Measurements from ENCODE around the gene REEP3. TPM values are rescaled to one million over a fixed set of nuclear protein-coding genes. Genes with fewer than 3 reads are reported as not detected.

The REEP3 gene
- total RNA-seq, 2 experiments from 2014 or later, result 22.8 to 26.9 TPM

- H3K4me1 Mint-ChIP-seq, result peaks cover 11% of the 10 kb centered on the region
- no peak for DNase-seq
- CTCF ChIA-PET, result no interaction called here
- H3K4me3 Mint-ChIP-seq, result no peak overlapping the region
- H3K27ac Mint-ChIP-seq, result no peak overlapping the region
- H3K27me3 Mint-ChIP-seq, result no peaks in the 10 kb centered on the region
- POLR2A ChIA-PET, result no interaction called here
- no peaks in the 10 kb centered on the region for H3K9me3 Mint-ChIP-seq
- peaks cover 13% of the 10 kb centered on the region for H3K36me3 Mint-ChIP-seq (ENCODE audit: low read depth)
Measured at GRCh38 chr10:63614371-63614891, 93.2 kb downstream of the REEP3 start.

- DNase-seq, result no peak
- Mint-ChIP-seq H3K27ac (no peak overlapping the region), H3K4me1 (no peaks in the 10 kb centered on the region), H3K9me3 (no peaks in the 10 kb centered on the region), H3K36me3 (ENCODE audit: low read depth) (peaks cover 19% of the 10 kb centered on the region), H3K4me3 (no peak overlapping the region), H3K27me3 (no peaks in the 10 kb centered on the region)
- ChIA-PET CTCF (interaction anchor here (3.0 kb wide), 1 partner anchor 10 kb away, joined by 12 read pairs; no protein-coding TSS in a partner anchor), POLR2A (interaction anchor here (1.0 to 1.9 kb wide), 3 partner anchors 8 to 12 kb away, joined by 3 to 5 read pairs (median 5); no protein-coding TSS in a partner anchor)
Measured at GRCh38 chr10:63618552-63618951, 97.4 kb downstream of the REEP3 start.

GRCh38 chr10:63619426-63619825 lies 98.2 kb downstream of the REEP3 start:
- Mint-ChIP-seq H3K36me3 (ENCODE audit: low read depth) (peaks cover 19% of the 10 kb centered on the region), H3K9me3 (no peaks in the 10 kb centered on the region), H3K27ac (no peak overlapping the region), H3K27me3 (no peaks in the 10 kb centered on the region), H3K4me1 (no peaks in the 10 kb centered on the region), H3K4me3 (no peak overlapping the region)
- POLR2A ChIA-PET, result interaction anchor here (1.0 to 1.5 kb wide), 2 partner anchors 8 to 9 kb away, joined by 3 to 5 read pairs; no protein-coding TSS in a partner anchor
- no peak for DNase-seq
- CTCF ChIA-PET, result interaction anchor here (1.0 kb wide), 1 partner anchor 10 kb away, joined by 3 read pairs; no protein-coding TSS in a partner anchor

- Mint-ChIP-seq H3K4me3 (no peak overlapping the region), H3K27ac (no peak overlapping the region), H3K27me3 (no peaks in the 10 kb centered on the region), H3K9me3 (no peaks in the 10 kb centered on the region), H3K4me1 (no peaks in the 10 kb centered on the region), H3K36me3 (ENCODE audit: low read depth) (peaks cover 11% of the 10 kb centered on the region)
- ChIA-PET POLR2A (interaction anchor here (1.1 kb wide), 1 partner anchor 9 kb away, joined by 4 read pairs; no protein-coding TSS in a partner anchor), CTCF (no interaction called here)
- DNase-seq, result no peak
Measured at GRCh38 chr10:63622097-63622496, 100.9 kb downstream of the REEP3 start.

- H3K9me3 Mint-ChIP-seq, result no peaks in the 10 kb centered on the region
- no peak for DNase-seq
- POLR2A ChIA-PET, result no interaction called here
- H3K4me3 Mint-ChIP-seq, result no peak overlapping the region
- no peaks in the 10 kb centered on the region for H3K27me3 Mint-ChIP-seq
- no peak overlapping the region for H3K27ac Mint-ChIP-seq
- peaks cover 5% of the 10 kb centered on the region for H3K36me3 Mint-ChIP-seq (ENCODE audit: low read depth)
- CTCF ChIA-PET, result interaction anchor here (0.5 kb wide), 1 partner anchor 24 kb away, joined by 3 read pairs; no protein-coding TSS in a partner anchor
- peaks cover 22% of the 10 kb centered on the region for H3K4me1 Mint-ChIP-seq
Measured at GRCh38 chr10:63624701-63625100, 103.5 kb downstream of the REEP3 start.

- Mint-ChIP-seq H3K4me3 (no peak overlapping the region), H3K4me1 (peaks cover 34% of the 10 kb centered on the region), H3K9me3 (no peaks in the 10 kb centered on the region), H3K36me3 (ENCODE audit: low read depth) (peaks cover 5% of the 10 kb centered on the region), H3K27ac (no peak overlapping the region), H3K27me3 (peaks cover 6% of the 10 kb centered on the region)
- CTCF ChIA-PET, result interaction anchor here (0.6 to 5.6 kb wide), 6 partner anchors 10 to 411 kb away, joined by 3 to 76 read pairs (median 8); no protein-coding TSS in a partner anchor
- DNase-seq, result no peak
- POLR2A ChIA-PET, result interaction anchor here (1.1 to 3.5 kb wide), 5 partner anchors 8 to 461 kb away, joined by 3 to 29 read pairs (median 5); partner anchors contain the start of gene REEP3
Measured at GRCh38 chr10:63627396-63627795, 106.2 kb downstream of the REEP3 start.

GRCh38 chr10:63627881-63628296 lies 106.7 kb downstream of the REEP3 start:
- ChIA-PET POLR2A (interaction anchor here (1.1 to 4.5 kb wide), 8 partner anchors 9 to 494 kb away, joined by 3 to 38 read pairs (median 5); partner anchors contain the start of gene REEP3), CTCF (interaction anchor here (0.6 to 5.6 kb wide), 17 partner anchors 11 to 1100 kb away, joined by 3 to 86 read pairs (median 5); no protein-coding TSS in a partner anchor)
- Mint-ChIP-seq H3K4me3 (no peak overlapping the region), H3K4me1 (peaks cover 34% of the 10 kb centered on the region), H3K36me3 (ENCODE audit: low read depth) (peaks cover 3% of the 10 kb centered on the region), H3K27me3 (peaks cover 7% of the 10 kb centered on the region), H3K27ac (no peak overlapping the region), H3K9me3 (no peaks in the 10 kb centered on the region)
- no peak for DNase-seq

GRCh38 chr10:63628526-63629362 lies 107.5 kb downstream of the REEP3 start:
- Mint-ChIP-seq H3K9me3 (no peaks in the 10 kb centered on the region), H3K27ac (peak overlapping the region; percentile 81), H3K27me3 (peaks cover 7% of the 10 kb centered on the region), H3K36me3 (ENCODE audit: low read depth) (no peaks in the 10 kb centered on the region), H3K4me3 (peak overlapping the region; percentile 83), H3K4me1 (peaks cover 36% of the 10 kb centered on the region)
- ChIA-PET POLR2A (interaction anchor here (0.9 to 4.5 kb wide), 13 partner anchors 10 to 494 kb away, joined by 3 to 38 read pairs (median 7); partner anchors contain the start of gene REEP3), CTCF (interaction anchor here (0.6 to 5.6 kb wide), 40 partner anchors 9 to 1101 kb away, joined by 3 to 86 read pairs (median 4); no protein-coding TSS in a partner anchor)
- DNase-seq, result no peak

- Mint-ChIP-seq H3K27ac (peak overlapping the region; percentile 81), H3K27me3 (peaks cover 7% of the 10 kb centered on the region), H3K4me3 (peak overlapping the region; percentile 83), H3K9me3 (no peaks in the 10 kb centered on the region), H3K4me1 (peaks cover 44% of the 10 kb centered on the region), H3K36me3 (ENCODE audit: low read depth) (no peaks in the 10 kb centered on the region)
- peak; percentile 83 for DNase-seq
- CTCF ChIA-PET, result interaction anchor here (0.5 to 5.6 kb wide), 36 partner anchors 9 to 812 kb away, joined by 3 to 86 read pairs (median 4); no protein-coding TSS in a partner anchor
- POLR2A ChIA-PET, result interaction anchor here (0.9 to 4.5 kb wide), 13 partner anchors 8 to 495 kb away, joined by 3 to 38 read pairs (median 7); partner anchors contain the start of gene REEP3
Measured at GRCh38 chr10:63629363-63630084, 108.3 kb downstream of the REEP3 start.

- no peaks in the 10 kb centered on the region for H3K9me3 Mint-ChIP-seq
- H3K27me3 Mint-ChIP-seq, result peaks cover 11% of the 10 kb centered on the region
- H3K36me3 Mint-ChIP-seq (ENCODE audit: low read depth), result no peaks in the 10 kb centered on the region
- peak overlapping the region; percentile 81 for H3K27ac Mint-ChIP-seq
- peak; percentile 84 for DNase-seq
- H3K4me1 Mint-ChIP-seq, result peaks cover 50% of the 10 kb centered on the region
- CTCF ChIA-PET, result interaction anchor here (0.5 to 5.6 kb wide), 24 partner anchors 9 to 472 kb away, joined by 3 to 86 read pairs (median 5); partner anchors contain the start of gene JMJD1C
- POLR2A ChIA-PET, result interaction anchor here (0.8 to 4.5 kb wide), 15 partner anchors 9 to 497 kb away, joined by 3 to 38 read pairs (median 6); partner anchors contain the start of genes NRBF2 and REEP3
- peak overlapping the region; percentile 83 for H3K4me3 Mint-ChIP-seq
Measured at GRCh38 chr10:63630085-63630930, 109.1 kb downstream of the REEP3 start.

- CTCF ChIA-PET, result interaction anchor here (1.0 to 5.6 kb wide), 15 partner anchors 8 to 473 kb away, joined by 3 to 86 read pairs (median 5); partner anchors contain the start of gene JMJD1C
- Mint-ChIP-seq H3K27me3 (peaks cover 11% of the 10 kb centered on the region), H3K36me3 (ENCODE audit: low read depth) (no peaks in the 10 kb centered on the region), H3K4me3 (peak overlapping the region; percentile 83), H3K27ac (peak overlapping the region; percentile 80), H3K9me3 (no peaks in the 10 kb centered on the region), H3K4me1 (peaks cover 50% of the 10 kb centered on the region)
- no peak for DNase-seq
- POLR2A ChIA-PET, result interaction anchor here (0.8 to 4.5 kb wide), 14 partner anchors 9 to 498 kb away, joined by 3 to 38 read pairs (median 6); partner anchors contain the start of genes NRBF2 and REEP3
Measured at GRCh38 chr10:63630931-63631680, 109.9 kb downstream of the REEP3 start.
